Ovary (tissue), 3 donors: Measurements from ENCODE around the gene PRKACB.

Source experiments
- CTCF ChIP-seq, 3 donors: fragments of 450-650 bp in 2 of 3; fragments of 200-600 bp in 1 of 3; IDR thresholded peaks; one replicate each; pipeline versions ENCODE4 v1.5.1 to v1.8.0; 2016 to 2022; ENCODE audit warnings: antibody characterized with exemption in 3 of 3, mild to moderate bottlenecking in 1 of 3
- EP300 ChIP-seq: sonication (generic); formaldehyde crosslinking; IDR thresholded peaks from one replicate; pipeline ENCODE4 v1.6.1; 2017; ENCODE audit warnings: antibody characterized with exemption
- POLR2A ChIP-seq: fragments of 450-650 bp; IDR thresholded peaks from one replicate; pipeline ENCODE4 v1.6.1; 2017; ENCODE audit warnings: antibody characterized with exemption, mild to moderate bottlenecking, moderate library complexity
- donor health status: DM: no; HTN: no; CAD: no.

DNA sequence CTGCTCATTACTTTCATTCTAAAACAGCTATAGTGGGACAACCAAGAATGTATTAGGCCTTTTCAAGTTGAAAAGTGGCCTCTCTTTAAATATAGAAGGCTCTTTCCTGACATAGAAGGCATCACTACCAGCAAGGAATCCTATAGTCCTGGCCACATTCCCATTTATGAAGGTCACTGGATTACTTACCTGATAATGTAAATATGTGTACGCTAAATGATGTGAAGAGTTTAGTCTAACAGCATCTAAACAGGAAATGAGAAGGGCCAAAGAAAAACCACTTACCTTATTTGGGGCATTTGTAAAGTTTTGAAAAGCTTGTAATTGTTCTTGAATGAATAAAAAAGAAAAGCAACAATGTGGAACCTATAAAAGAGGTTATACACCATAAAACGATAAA lies 24.7 kb downstream of the PRKACB start:
- TF ChIP-seq EP300 (no peak), CTCF (IDR thresholded peaks at IDR 0.05) (no peak), POLR2A (no peak)
